ENCODE data around the gene PPP1R14B. TPM values are rescaled to one million over a fixed set of nuclear protein-coding genes. Genes with fewer than 3 reads are reported as not detected.
A peak's percentile ranks its signal among the peaks of the same experiment; 100 is the strongest.

PPP1R14B gene
- total RNA-seq, 1 donor from 2014 or later: 76.5 TPM

DNA sequence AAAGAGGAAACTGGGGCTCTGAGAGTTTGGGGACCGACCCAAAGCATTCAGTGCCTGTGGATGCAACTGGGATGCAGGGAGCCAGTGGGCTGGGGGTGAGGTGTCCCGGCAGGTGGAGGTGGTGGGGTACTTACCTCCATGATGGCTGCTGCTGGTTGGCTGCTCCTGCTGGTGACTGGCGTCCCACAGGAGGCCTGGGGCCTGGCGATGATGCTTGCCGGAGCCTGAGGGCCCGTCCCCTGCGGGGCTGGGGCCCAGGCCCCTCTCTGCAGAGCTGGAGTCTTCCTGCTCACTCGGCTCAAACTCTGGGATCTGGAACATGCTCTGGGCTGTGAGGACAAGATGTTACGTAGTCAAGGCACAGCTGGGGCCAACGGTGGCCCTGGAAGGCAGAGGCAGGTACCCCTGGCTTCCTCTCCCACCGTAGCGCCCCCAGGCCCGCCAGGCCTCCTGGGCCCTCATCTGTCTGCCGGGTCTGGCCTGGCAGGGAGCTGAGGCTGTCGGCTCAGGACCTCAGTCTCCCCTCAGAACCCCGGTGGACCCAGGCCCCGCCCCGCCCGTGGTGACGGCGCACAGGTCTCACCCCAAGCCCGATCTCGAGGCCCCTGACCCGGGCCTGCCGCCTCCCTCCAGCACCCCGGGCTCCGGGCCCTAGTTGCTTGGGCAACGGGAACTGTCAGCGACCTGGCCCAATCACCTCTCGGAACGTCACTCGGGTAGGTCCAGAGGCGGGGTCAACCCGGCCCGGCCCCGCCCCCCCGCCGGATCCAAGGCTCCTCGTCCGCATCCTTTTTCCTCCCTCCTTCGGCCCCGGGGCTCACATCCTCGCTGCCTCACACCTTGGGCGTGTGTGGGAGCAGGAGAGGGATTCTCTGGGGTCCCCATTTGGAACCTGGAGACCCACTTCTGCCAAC is 37.6 kb upstream of the PPP1R14B start, which contains the start of gene BAD:
TSS of gene BAD (minus strand) at position 618 of the 914 bp plus-strand sequence. CDS start at position 321, 297 bp downstream.
- peak within 1 kb of the TSS; percentile 95 for H3K27ac ChIP-seq
- intact Hi-C loops (cut with DNase I): no loop called here
- ATAC-seq: peak; percentile 94
- peaks cover 10% of the 10 kb centered on the region for H3K36me3 ChIP-seq
- peak within 1 kb of the TSS; percentile 96 for H3K4me3 ChIP-seq
- TF ChIP-seq CTCF (IDR thresholded peaks at IDR 0.05): no peak
- H3K4me1 ChIP-seq: peaks cover 27% of the 10 kb centered on the region
- H3K9me3 ChIP-seq: no peaks in the 10 kb centered on the region
- no peaks in the 10 kb centered on the region for H3K27me3 ChIP-seq
- peak; percentile 97 for DNase-seq

- no peak for DNase-seq
- H3K36me3 ChIP-seq: peaks cover 19% of the 10 kb centered on the region
- H3K27me3 ChIP-seq: no peaks in the 10 kb centered on the region
- H3K27ac ChIP-seq: no peak overlapping the region
- H3K9me3 ChIP-seq: no peaks in the 10 kb centered on the region
- no peak for TF ChIP-seq CTCF (IDR thresholded peaks at IDR 0.05)
- no peak for ATAC-seq
- H3K4me3 ChIP-seq: peak overlapping the region; percentile 96
- intact Hi-C loops (cut with DNase I): no loop called here
- H3K4me1 ChIP-seq: peaks cover 27% of the 10 kb centered on the region
These were observed 36.3 kb upstream of the PPP1R14B start for GRCh38 chr11:64283092-64283491.

DNA sequence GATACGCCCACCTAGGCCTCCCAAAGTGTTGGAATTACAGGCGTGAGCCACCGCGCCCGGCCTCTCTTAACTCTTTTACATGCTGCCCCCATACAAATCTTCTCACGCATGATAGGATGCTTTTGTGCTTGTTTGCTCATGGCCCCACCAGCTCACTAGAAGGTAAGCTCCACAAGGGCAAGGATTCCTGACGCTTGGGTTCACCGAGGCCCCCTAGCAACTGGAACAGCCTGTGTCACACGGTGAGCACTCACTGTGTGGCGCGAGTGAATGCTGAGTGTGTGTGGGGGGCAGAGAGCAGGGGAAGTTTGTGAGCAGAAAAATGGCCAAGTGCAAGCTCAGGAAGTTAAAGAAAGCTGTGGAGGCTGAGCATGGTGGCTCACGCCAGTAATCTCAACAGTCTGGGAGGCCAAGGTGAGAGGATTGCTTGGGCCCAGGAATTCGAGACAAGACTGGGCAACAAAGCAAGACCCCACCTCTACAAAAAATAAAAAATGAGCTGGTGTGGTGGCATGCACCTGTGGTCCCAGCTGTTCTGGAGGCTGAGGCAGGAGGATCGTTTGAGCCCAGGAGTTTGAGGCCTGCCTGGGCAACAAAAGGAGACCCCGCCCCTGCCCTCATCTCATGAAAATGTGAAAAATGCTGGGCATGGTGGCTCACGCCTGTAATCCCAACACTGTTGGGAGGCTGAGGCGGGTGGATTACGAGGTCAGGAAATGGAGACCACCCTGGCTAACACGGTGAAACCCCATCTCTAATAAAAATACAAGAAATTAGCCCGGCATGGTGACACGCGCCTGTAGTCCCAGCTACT is 35.4 kb upstream of the PPP1R14B start:
- TF ChIP-seq CTCF (IDR thresholded peaks at IDR 0.05): no peak
- ATAC-seq (no peak), DNase-seq (no peak)
- H3K4me1 ChIP-seq: peaks cover 27% of the 10 kb centered on the region
- no peak overlapping the region for H3K4me3 ChIP-seq
- intact Hi-C loops (cut with DNase I): no loop called here
- no peak overlapping the region for H3K27ac ChIP-seq
- H3K27me3 ChIP-seq: no peaks in the 10 kb centered on the region
- H3K9me3 ChIP-seq: no peaks in the 10 kb centered on the region
- H3K36me3 ChIP-seq: peaks cover 29% of the 10 kb centered on the region

GRCh38 chr11:64278576-64279190 is 31.9 kb upstream of the PPP1R14B start:
- no peaks in the 10 kb centered on the region for H3K27me3 ChIP-seq
- intact Hi-C loops (cut with DNase I): no loop called here
- ATAC-seq: no peak

More at GRCh38 chr11:64278576-64279190, 31.9 kb upstream of the PPP1R14B start:
- no peak for TF ChIP-seq CTCF (IDR thresholded peaks at IDR 0.05)
- Histone ChIP-seq H3K27ac (no peak overlapping the region), H3K4me1 (peaks cover 16% of the 10 kb centered on the region), H3K9me3 (no peaks in the 10 kb centered on the region), H3K4me3 (no peak overlapping the region), H3K36me3 (peaks cover 38% of the 10 kb centered on the region)
- DNase-seq: no peak

Measured in upper lobe of right lung (tissue), 1 donor.